Endothelial cell of umbilical vein (primary cell): ENCODE data around the gene HPCAL4.

Experiments
- CTCF ChIP-seq, 2 donors: IDR thresholded peaks; 1 replicate in 1 of 2; 2 replicates in 1 of 2; pipeline ENCODE4 v1.5.1; 2011; ENCODE audit warnings: low read length in 2 of 2, mild to moderate bottlenecking in 2 of 2, moderate library complexity in 2 of 2, control low read depth in 1 of 2, inconsistent platforms in 1 of 2, low read depth in 1 of 2; ENCODE audit not compliant: insufficient read depth in 1 of 2; ENCODE audit errors: extremely low read depth in 1 of 2
- EZH2 ChIP-seq: IDR thresholded peaks from 2 replicates; pipeline ENCODE4 v1.6.1; 2012; ENCODE audit warnings: borderline replicate concordance, low read depth, mild to moderate bottlenecking, moderate library complexity, low read length, inconsistent platforms; ENCODE audit not compliant: severe bottlenecking
- FOS ChIP-seq: IDR thresholded peaks from 2 replicates; pipeline ENCODE4 v1.6.1; 2011; ENCODE audit warnings: mild to moderate bottlenecking, low read length, moderate library complexity, borderline replicate concordance; ENCODE audit not compliant: insufficient read depth
- GATA2 ChIP-seq: IDR thresholded peaks from 2 replicates; pipeline ENCODE4 v1.7.0; 2011; ENCODE audit warnings: low read depth, mild to moderate bottlenecking, moderate library complexity, mixed read lengths, low read length; ENCODE audit not compliant: insufficient read length, insufficient read depth
- JUN ChIP-seq: IDR thresholded peaks from 2 replicates; pipeline ENCODE4 v1.6.1; 2011; ENCODE audit warnings: borderline replicate concordance, low read depth; ENCODE audit not compliant: insufficient read length, insufficient read depth
- MAX ChIP-seq: IDR thresholded peaks from 2 replicates; pipeline ENCODE4 v1.6.1; 2011; ENCODE audit not compliant: insufficient read depth, insufficient read length
- MYC ChIP-seq: IDR thresholded peaks from one replicate; pipeline ENCODE4 v1.6.1; 2011; ENCODE audit warnings: mild to moderate bottlenecking, low read depth, low read length
- POLR2A ChIP-seq: IDR thresholded peaks from 2 replicates; pipeline ENCODE4 v1.6.1; 2012; ENCODE audit warnings: low read depth, mild to moderate bottlenecking, control low read depth, low read length
- POLR2AphosphoS5 ChIP-seq: IDR thresholded peaks from 2 replicates; pipeline ENCODE4 v1.6.1; 2012; ENCODE audit warnings: low read depth, mild to moderate bottlenecking, control low read depth, low read length, moderate library complexity; ENCODE audit not compliant: insufficient read depth

GRCh38 chr1:39735731-39736130, 44.5 kb upstream of the HPCAL4 start:
- TF ChIP-seq EZH2 (no peak), CTCF (IDR thresholded peaks at IDR 0.05; ENCODE audit: extremely low read depth in 1 of 2, insufficient read depth in 1 of 2, low read depth in 1 of 2, low read length in 2 of 2) (no peak), POLR2A (no peak), POLR2AphosphoS5 (no peak), MAX (no peak), JUN (no peak), MYC (no peak), FOS (no peak), GATA2 (no peak)
